HPDE6-E6E7 (cell line): Measurements from ENCODE around the gene RAB33B.
"Not testable (repeated sequence)": the region's sequence is repeated elsewhere in the genome, so short reads cannot be mapped to it uniquely, and the experiment has no call there.

ENCODE experiments used
- DNase-seq: peaks from one replicate; pipeline ENCODE4 v3.0.0; 2011; ENCODE audit warnings: missing footprints; ENCODE audit errors: extremely low spot score

RAB33B gene

GRCh38 chr4:139461022-139461628 is 7.2 kb downstream of the RAB33B start:
- no peak for DNase-seq

GRCh38 chr4:139464512-139464911 is 10.6 kb downstream of the RAB33B start:
- DNase-seq, result not testable (repeated sequence)

- no peak for DNase-seq
Measured at GRCh38 chr4:139465922-139466321, 12.0 kb downstream of the RAB33B start.

GRCh38 chr4:139468756-139469155 is 14.8 kb downstream of the RAB33B start:
- not testable (repeated sequence) for DNase-seq

GRCh38 chr4:139469216-139469615 is 15.3 kb downstream of the RAB33B start:
- no peak for DNase-seq

GRCh38 chr4:139469869-139470268 is 15.9 kb downstream of the RAB33B start:
- DNase-seq, result no peak

GRCh38 chr4:139470295-139470694 is 16.4 kb downstream of the RAB33B start:
- no peak for DNase-seq

GRCh38 chr4:139470997-139471665 is 17.2 kb downstream of the RAB33B start:
- DNase-seq, result no peak

- no peak for DNase-seq
Measured at GRCh38 chr4:139472852-139473251, 18.9 kb downstream of the RAB33B start.

GRCh38 chr4:139476363-139476762 is 22.4 kb downstream of the RAB33B start:
- DNase-seq, result no peak

GRCh38 chr4:139481465-139481864 is 27.5 kb downstream of the RAB33B start:
- no peak for DNase-seq

- DNase-seq, result no peak
Measured at GRCh38 chr4:139483000-139483399, 29.1 kb downstream of the RAB33B start.

- no peak for DNase-seq
Measured at GRCh38 chr4:139484783-139485311, 30.9 kb downstream of the RAB33B start.

- no peak for DNase-seq
Measured at GRCh38 chr4:139488442-139488841, 34.5 kb downstream of the RAB33B start.

GRCh38 chr4:139489638-139490037 is 35.7 kb downstream of the RAB33B start:
- no peak for DNase-seq

- DNase-seq, result no peak
Measured at GRCh38 chr4:139492429-139492828, 38.5 kb downstream of the RAB33B start.

- no peak for DNase-seq
Measured at GRCh38 chr4:139493176-139493575, 39.3 kb downstream of the RAB33B start.

- DNase-seq, result no peak
Measured at GRCh38 chr4:139499186-139499585, 45.3 kb downstream of the RAB33B start.

GRCh38 chr4:139501117-139501516 is 47.2 kb downstream of the RAB33B start:
- DNase-seq, result no peak

- DNase-seq, result no peak
Measured at GRCh38 chr4:139501527-139501926, 47.6 kb downstream of the RAB33B start.

GRCh38 chr4:139501927-139502899 is 48.3 kb downstream of the RAB33B start:
- no peak for DNase-seq

- DNase-seq, result no peak
Measured at GRCh38 chr4:139503622-139504166, 49.8 kb downstream of the RAB33B start.
